ENCODE measurements around the gene QDPR.

Gene QDPR

DNA sequence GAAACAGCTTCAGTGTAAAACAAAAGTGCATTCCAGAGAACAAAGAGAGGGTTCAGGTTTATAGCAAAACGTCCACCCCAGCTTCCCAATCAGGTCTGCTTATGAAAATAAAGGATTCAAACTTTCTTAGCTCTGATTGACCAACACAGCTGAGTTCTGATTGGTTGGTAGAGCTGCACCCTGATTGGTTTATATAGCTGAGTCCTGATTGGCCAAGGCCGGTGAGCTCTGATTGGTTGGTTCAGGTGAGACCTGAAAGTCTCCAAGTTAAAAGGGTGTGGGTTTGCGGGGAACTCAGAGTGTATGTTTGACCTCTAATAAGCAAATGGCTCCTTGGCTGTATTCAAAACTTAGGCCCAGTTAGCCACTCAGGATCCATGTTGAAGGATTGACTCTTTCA is 24.0 kb upstream of the QDPR start:
- Histone ChIP-seq H3K9me3 (ENCODE audit: insufficient read depth, low read depth, low read length) (no peaks in the 10 kb centered on the region), H3K79me2 (ENCODE audit: control insufficient read depth, insufficient read depth, low read length, poor library complexity) (no peaks in the 10 kb centered on the region), H3K4me3 (ENCODE audit: low read depth, low read length) (no peak overlapping the region), H2AK5ac (ENCODE audit: low read length) (no peak overlapping the region), H3K36me3 (ENCODE audit: control insufficient read depth in 1 of 2, insufficient read depth in 2 of 2, low read length in 2 of 2) (no peaks in the 10 kb centered on the region), H3K23ac (ENCODE audit: low read length) (no peak overlapping the region), H3K14ac (ENCODE audit: low read length) (no peak overlapping the region), H4K8ac (ENCODE audit: low read depth, low read length) (no peak overlapping the region), H3K79me1 (ENCODE audit: low read length) (no peaks in the 10 kb centered on the region), H4K91ac (ENCODE audit: low read depth, low read length) (no peak overlapping the region), H3K4me1 (ENCODE audit: control insufficient read depth in 1 of 2, insufficient read depth in 2 of 2, low read length in 2 of 2) (no peaks in the 10 kb centered on the region), H3K4me2 (ENCODE audit: low read length) (no peak overlapping the region), H2BK12ac (ENCODE audit: low read length) (no peak overlapping the region), H3K27me3 (ENCODE audit: insufficient read depth, low read length) (no peaks in the 10 kb centered on the region), H3K18ac (ENCODE audit: low read length) (no peak overlapping the region), H2AFZ (ENCODE audit: insufficient read depth, low read length, poor library complexity) (no peak overlapping the region), H4K12ac (ENCODE audit: low read depth, low read length) (no peak overlapping the region), H2BK5ac (ENCODE audit: low read depth, low read length, poor library complexity) (no peak overlapping the region), H3K27ac (ENCODE audit: low read depth, low read length) (no peak overlapping the region), H2BK120ac (ENCODE audit: insufficient read depth, low read length, poor library complexity) (no peak overlapping the region), H3K4ac (ENCODE audit: low read depth, low read length) (no peak overlapping the region), H3K9ac (ENCODE audit: low read length) (no peak overlapping the region)
- DNase-seq: no peak
- WGBS (ENCODE audit: extremely low coverage, insufficient coverage, insufficient read length): no CpG with 5 or more reads among the region's 3 CpGs

- Histone ChIP-seq H3K4ac (ENCODE audit: low read depth, low read length) (no peak overlapping the region), H2AK5ac (ENCODE audit: low read length) (no peak overlapping the region), H2BK12ac (ENCODE audit: low read length) (no peak overlapping the region), H3K27ac (ENCODE audit: low read depth, low read length) (no peak overlapping the region), H3K18ac (ENCODE audit: low read length) (no peak overlapping the region), H4K91ac (ENCODE audit: low read depth, low read length) (no peak overlapping the region), H3K4me1 (ENCODE audit: control insufficient read depth in 1 of 2, insufficient read depth in 2 of 2, low read length in 2 of 2) (no peaks in the 10 kb centered on the region), H4K8ac (ENCODE audit: low read depth, low read length) (no peak overlapping the region), H3K4me3 (ENCODE audit: low read depth, low read length) (no peak overlapping the region), H3K23ac (ENCODE audit: low read length) (no peak overlapping the region), H3K4me2 (ENCODE audit: low read length) (no peak overlapping the region), H3K79me2 (ENCODE audit: control insufficient read depth, insufficient read depth, low read length, poor library complexity) (no peaks in the 10 kb centered on the region), H3K9me3 (ENCODE audit: insufficient read depth, low read depth, low read length) (no peaks in the 10 kb centered on the region), H2BK120ac (ENCODE audit: insufficient read depth, low read length, poor library complexity) (no peak overlapping the region), H3K79me1 (ENCODE audit: low read length) (no peaks in the 10 kb centered on the region), H2BK5ac (ENCODE audit: low read depth, low read length, poor library complexity) (no peak overlapping the region), H3K14ac (ENCODE audit: low read length) (no peak overlapping the region), H3K27me3 (ENCODE audit: insufficient read depth, low read length) (no peaks in the 10 kb centered on the region), H3K9ac (ENCODE audit: low read length) (no peak overlapping the region), H4K12ac (ENCODE audit: low read depth, low read length) (no peak overlapping the region), H2AFZ (ENCODE audit: insufficient read depth, low read length, poor library complexity) (no peak overlapping the region), H3K36me3 (ENCODE audit: control insufficient read depth in 1 of 2, insufficient read depth in 2 of 2, low read length in 2 of 2) (no peaks in the 10 kb centered on the region)
- no peak for DNase-seq
- WGBS (ENCODE audit: extremely low coverage, insufficient coverage, insufficient read length): no CpG with 5 or more reads among the region's 4 CpGs
These were observed 23.4 kb upstream of the QDPR start for GRCh38 chr4:17535242-17535641.

- Histone ChIP-seq H3K14ac (ENCODE audit: low read length) (no peak overlapping the region), H3K27ac (ENCODE audit: low read depth, low read length) (no peak overlapping the region), H3K27me3 (ENCODE audit: insufficient read depth, low read length) (no peaks in the 10 kb centered on the region), H3K36me3 (ENCODE audit: control insufficient read depth in 1 of 2, insufficient read depth in 2 of 2, low read length in 2 of 2) (no peaks in the 10 kb centered on the region), H3K79me1 (ENCODE audit: low read length) (no peaks in the 10 kb centered on the region), H3K4ac (ENCODE audit: low read depth, low read length) (no peak overlapping the region), H2AK5ac (ENCODE audit: low read length) (no peak overlapping the region), H3K4me1 (ENCODE audit: control insufficient read depth in 1 of 2, insufficient read depth in 2 of 2, low read length in 2 of 2) (no peaks in the 10 kb centered on the region), H3K9me3 (ENCODE audit: insufficient read depth, low read depth, low read length) (no peaks in the 10 kb centered on the region), H2AFZ (ENCODE audit: insufficient read depth, low read length, poor library complexity) (no peak overlapping the region), H2BK5ac (ENCODE audit: low read depth, low read length, poor library complexity) (no peak overlapping the region), H4K8ac (ENCODE audit: low read depth, low read length) (no peak overlapping the region), H3K23ac (ENCODE audit: low read length) (no peak overlapping the region), H4K91ac (ENCODE audit: low read depth, low read length) (no peak overlapping the region), H3K4me2 (ENCODE audit: low read length) (no peak overlapping the region), H3K4me3 (ENCODE audit: low read depth, low read length) (no peak overlapping the region), H2BK120ac (ENCODE audit: insufficient read depth, low read length, poor library complexity) (no peak overlapping the region), H2BK12ac (ENCODE audit: low read length) (no peak overlapping the region), H3K9ac (ENCODE audit: low read length) (no peak overlapping the region), H3K18ac (ENCODE audit: low read length) (no peak overlapping the region), H3K79me2 (ENCODE audit: control insufficient read depth, insufficient read depth, low read length, poor library complexity) (no peaks in the 10 kb centered on the region), H4K12ac (ENCODE audit: low read depth, low read length) (no peak overlapping the region)
- no CpG with 5 or more reads among the region's 4 CpGs for WGBS (ENCODE audit: extremely low coverage, insufficient coverage, insufficient read length)
- no peak for DNase-seq
These were observed 22.8 kb upstream of the QDPR start for GRCh38 chr4:17534705-17535104.

GRCh38 chr4:17531538-17532285 is 19.8 kb upstream of the QDPR start:
- Histone ChIP-seq H3K79me2 (ENCODE audit: control insufficient read depth, insufficient read depth, low read length, poor library complexity) (no peaks in the 10 kb centered on the region), H3K23ac (ENCODE audit: low read length) (no peak overlapping the region), H2AK5ac (ENCODE audit: low read length) (no peak overlapping the region), H4K91ac (ENCODE audit: low read depth, low read length) (no peak overlapping the region), H3K18ac (ENCODE audit: low read length) (no peak overlapping the region), H3K27ac (ENCODE audit: low read depth, low read length) (no peak overlapping the region), H3K4me3 (ENCODE audit: low read depth, low read length) (peak overlapping the region; percentile 41), H3K9me3 (ENCODE audit: insufficient read depth, low read depth, low read length) (no peaks in the 10 kb centered on the region), H2AFZ (ENCODE audit: insufficient read depth, low read length, poor library complexity) (no peak overlapping the region), H3K79me1 (ENCODE audit: low read length) (no peaks in the 10 kb centered on the region), H3K14ac (ENCODE audit: low read length) (no peak overlapping the region), H4K12ac (ENCODE audit: low read depth, low read length) (no peak overlapping the region), H3K4me2 (ENCODE audit: low read length) (no peak overlapping the region), H3K36me3 (ENCODE audit: control insufficient read depth in 1 of 2, insufficient read depth in 2 of 2, low read length in 2 of 2) (no peaks in the 10 kb centered on the region), H3K27me3 (ENCODE audit: insufficient read depth, low read length) (no peaks in the 10 kb centered on the region), H2BK12ac (ENCODE audit: low read length) (no peak overlapping the region), H2BK5ac (ENCODE audit: low read depth, low read length, poor library complexity) (no peak overlapping the region), H3K4me1 (ENCODE audit: control insufficient read depth in 1 of 2, insufficient read depth in 2 of 2, low read length in 2 of 2) (no peaks in the 10 kb centered on the region), H4K8ac (ENCODE audit: low read depth, low read length) (no peak overlapping the region), H3K9ac (ENCODE audit: low read length) (no peak overlapping the region), H2BK120ac (ENCODE audit: insufficient read depth, low read length, poor library complexity) (no peak overlapping the region), H3K4ac (ENCODE audit: low read depth, low read length) (no peak overlapping the region)
- peak; percentile 5 to 48 for DNase-seq
- no CpG with 5 or more reads among the region's 8 CpGs for WGBS (ENCODE audit: extremely low coverage, insufficient coverage, insufficient read length)
